HG02938 (cell line): ENCODE measurements around the gene CFAP57.
A peak's percentile ranks its signal among the peaks of the same experiment; 100 is the strongest.
"Not testable (repeated sequence)": the region's sequence is repeated elsewhere in the genome, so short reads cannot be mapped to it uniquely, and the experiment has no call there.

Source experiments
- ATAC-seq: cut with Tn5 transposase; IDR thresholded peaks from one replicate; pipeline ENCODE4 v1.9.1; 2021; ENCODE audit warnings: mild to moderate bottlenecking, moderate library complexity; ENCODE audit not compliant: unreplicated experiment

Gene CFAP57

DNA sequence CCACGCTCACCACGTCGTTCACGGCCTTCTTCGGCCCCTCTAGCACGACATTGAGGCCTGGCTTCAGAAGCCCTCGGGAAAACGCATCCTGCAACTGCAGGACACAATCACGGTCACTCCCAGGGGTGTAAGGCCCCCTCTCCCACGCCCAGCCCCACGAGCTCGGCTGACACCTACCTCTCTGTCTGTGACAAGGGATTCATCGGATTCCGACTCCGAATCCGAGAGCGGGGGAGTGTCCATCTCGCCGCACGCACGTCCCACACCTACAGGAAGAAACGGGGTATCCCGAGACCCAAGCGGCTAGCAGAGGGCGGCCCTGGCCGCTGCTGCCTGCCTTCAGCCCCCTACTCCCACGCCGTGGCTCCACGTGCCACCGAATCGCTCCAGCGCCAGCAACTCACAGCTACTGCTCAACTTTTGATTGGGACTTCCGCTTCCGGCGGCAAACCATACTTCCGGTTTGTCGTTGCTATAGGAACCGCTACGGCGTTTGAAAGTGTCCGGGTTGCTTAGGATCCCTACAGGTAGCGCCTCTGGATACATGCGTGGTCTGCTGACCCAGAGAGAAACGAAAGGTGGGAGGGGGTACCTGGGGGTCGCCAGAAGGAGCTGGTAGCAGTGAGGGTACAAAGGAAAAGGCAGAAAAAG lies at the start of gene CFAP57, which contains the start of gene EBNA1BP2:
TSS of gene CFAP57 (plus strand) at position 455 of the 651 bp plus-strand sequence. CDS start 424 bp downstream, outside the sequence.
TSS of gene EBNA1BP2 (minus strand) at position 415 of the 651 bp plus-strand sequence. CDS start at position 243, 172 bp downstream.
- ATAC-seq: peak; percentile 91

DNA sequence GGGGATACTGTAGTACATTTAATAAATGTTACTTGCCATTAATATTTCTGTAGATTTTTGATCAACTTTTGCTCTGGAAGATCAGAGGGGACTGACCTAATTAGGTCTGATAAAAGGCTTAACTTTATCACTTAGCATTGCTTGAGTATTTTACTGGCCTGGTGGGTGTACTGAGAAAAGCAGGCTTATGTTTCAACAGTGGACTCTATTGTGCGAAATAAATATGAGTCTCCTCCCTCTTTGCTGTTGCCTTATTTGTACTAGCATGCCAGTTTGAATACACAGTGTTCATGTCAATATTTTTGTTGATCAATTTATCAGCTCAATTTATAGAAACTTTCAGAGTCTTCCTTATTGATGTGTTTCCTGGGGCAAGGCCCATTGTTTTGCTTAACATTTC lies 49.1 kb upstream of the CFAP57 start:
- ATAC-seq: no peak

DNA sequence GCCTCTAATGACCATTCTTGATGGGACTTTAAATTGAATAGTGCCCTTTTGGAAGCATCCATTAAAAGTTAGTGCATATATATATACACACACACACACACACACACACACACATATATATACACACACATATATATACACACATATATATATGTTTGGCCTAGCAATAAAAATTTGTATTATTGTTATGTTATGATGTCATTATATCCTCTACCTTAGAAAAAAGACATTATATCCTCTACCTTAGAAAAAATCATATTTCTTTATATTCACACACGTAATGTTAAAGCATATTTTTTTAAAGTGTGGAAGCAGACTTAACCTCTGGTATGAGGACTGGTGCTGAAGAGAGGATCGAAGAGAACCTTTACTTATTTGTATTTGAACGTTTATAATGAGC lies 43.3 kb upstream of the CFAP57 start:
- no peak for ATAC-seq

DNA sequence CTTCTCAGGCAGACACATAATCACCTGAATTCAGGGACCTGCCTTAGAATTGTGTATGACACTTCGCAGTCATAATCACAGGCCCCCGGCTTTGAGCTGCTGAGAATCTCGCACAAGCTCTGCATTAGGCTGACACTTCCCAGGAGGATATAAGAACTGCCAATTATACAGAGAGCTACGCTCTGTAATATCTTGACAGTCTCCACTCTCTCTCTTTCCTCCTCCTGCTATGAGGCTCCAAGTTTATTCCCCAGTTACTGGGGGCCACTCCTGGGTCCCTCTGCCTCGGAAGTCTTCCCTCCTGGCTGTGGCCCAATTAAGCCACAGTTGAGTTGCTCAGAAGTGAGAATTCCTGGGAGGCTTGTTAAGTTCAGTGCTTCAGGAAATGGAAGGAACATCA lies 42.7 kb upstream of the CFAP57 start:
- no peak for ATAC-seq

DNA sequence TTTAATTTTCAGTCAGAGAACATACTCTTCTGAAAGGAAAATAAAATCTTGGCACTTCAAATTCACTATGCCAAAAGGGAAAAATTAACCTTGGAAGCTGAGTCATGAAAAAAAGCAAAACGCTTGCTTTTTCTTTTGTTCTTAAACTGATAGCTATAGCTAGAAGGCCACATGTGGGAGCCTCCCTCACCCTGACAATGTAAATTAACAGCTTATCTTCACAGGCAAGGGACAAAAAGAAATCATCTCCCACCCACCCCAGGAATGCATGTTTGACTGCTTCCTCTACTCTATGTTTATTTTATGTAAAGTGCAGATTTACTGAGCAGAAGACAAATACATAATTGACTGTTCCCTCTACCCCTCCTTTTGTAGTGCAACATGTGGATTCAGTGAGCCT lies 38.1 kb upstream of the CFAP57 start:
- no peak for ATAC-seq

DNA sequence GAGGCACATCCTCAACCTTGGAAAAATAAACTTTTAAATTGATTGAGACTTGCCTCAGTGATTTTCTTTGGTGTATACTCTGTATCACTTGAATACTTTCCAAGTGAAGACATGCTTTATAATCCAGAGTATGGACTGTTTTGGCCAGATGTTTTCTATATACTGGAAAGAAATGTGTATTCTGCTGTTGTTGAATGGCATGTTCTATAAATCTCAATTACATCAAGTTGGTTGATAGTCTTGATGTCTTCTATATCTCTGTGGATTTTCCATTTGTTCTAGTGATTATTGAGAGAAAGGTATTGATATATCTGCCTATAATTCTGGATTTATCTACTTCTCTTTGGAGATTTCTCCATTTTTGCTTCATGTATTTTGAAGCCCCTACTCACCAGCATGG lies 37.5 kb upstream of the CFAP57 start:
- no peak for ATAC-seq

DNA sequence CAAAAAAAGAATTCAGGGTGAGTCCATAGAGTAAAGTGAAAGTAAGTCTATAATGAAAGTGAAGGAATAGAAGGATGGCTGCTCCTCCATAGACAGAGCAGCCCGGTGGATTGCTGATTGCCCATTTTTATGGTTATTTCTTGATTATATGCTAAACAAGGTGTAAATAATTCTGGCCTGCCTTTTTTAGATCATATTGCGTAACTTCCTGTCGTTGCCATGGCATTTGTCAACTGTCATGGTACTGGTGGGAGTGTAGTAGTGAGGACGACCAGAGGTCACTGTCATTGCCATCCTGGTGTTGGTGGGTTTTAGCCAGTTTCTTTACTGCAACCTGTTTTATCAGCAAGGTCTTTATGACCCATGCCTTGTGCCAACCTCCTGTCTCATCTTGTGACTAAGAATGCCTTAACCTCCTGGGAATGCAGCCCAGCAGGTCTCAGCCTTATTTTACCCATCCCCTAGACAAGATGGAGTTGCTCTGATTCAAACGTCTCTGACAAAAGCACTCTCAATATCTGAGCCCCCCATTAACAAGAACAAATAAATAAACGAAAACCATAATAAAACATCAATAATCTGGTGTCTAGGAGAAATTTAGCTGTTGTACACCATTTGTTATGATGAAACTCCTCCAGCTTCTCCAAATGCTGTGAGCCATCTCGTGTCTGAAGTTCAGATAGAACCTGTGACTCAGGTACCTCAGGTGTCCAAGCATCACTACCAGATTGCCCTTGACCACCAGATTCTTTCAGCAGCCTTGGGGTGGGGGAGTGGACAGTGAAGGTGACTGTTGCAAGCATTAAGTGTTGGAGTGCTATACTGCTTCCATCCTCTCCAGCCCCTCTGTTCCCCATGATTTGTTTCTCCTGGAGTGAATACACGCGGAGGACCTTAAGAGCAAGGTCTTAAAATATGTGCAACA lies 36.0 kb upstream of the CFAP57 start:
- ATAC-seq: no peak

DNA sequence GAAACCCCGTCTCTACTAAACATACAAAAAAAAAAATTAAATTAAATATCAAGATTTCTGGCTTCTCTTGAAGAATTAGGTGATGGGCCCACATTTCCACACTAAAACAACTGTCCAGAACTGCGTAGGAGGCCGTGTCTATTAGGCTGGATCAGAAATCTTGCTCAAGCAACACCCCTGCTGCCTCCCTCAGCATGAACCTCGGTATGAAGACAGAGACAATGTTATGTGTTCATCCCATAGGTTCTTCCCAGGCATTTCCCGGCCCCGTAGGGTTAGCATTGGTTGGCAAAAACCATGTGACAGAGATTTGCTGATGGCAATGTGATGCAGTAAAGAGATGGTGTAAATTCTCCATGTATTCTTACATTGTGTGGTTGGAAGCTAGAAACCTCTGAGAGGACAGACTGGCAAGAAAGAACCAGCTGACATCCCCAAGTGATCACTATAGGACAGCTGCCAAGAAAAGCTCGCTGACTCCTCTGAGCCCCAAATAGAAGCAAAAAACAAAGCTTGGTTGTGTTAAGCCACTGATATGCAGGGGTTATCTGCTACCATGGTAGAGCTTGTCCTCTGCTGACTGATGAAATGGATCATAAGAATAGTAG lies 34.6 kb upstream of the CFAP57 start:
- ATAC-seq: no peak

DNA sequence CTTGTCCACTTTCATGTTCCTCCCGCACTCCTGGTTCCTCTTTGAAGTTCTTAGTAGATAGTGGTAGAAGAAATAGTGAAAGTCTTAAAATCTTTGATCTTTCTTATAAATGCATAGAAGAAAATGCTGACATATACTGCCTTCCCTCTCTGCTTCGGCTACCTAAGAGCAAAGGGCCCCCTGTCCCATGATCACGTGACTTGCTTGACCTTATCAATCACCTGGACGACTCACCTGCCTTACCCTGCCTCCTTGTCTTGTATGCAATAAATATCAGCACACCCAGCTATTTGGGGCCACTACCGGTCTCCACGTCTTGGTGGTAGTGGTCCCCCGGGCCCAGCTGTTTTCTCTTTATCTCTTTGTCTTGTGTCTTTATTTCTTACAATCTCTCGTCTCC lies 32.8 kb upstream of the CFAP57 start:
- not testable (repeated sequence) for ATAC-seq

DNA sequence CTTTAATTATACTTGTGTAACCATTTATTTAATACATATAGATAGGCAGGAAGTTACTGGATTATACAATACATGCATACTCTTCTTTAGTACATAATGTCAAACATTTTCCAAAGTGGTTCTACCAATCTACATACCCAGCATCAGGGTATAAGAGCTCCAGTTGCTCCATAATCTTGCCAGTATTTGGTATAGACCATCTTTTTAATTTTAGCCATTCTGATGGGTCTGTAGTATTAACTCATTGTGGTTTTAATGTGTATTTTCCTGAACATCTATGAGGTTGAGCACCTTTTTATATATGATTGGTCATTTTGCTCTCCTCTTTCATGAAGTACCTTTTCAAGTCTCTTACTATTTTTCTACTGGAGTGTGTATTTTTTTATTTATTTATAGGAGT lies 32.1 kb upstream of the CFAP57 start:
- ATAC-seq: no peak

DNA sequence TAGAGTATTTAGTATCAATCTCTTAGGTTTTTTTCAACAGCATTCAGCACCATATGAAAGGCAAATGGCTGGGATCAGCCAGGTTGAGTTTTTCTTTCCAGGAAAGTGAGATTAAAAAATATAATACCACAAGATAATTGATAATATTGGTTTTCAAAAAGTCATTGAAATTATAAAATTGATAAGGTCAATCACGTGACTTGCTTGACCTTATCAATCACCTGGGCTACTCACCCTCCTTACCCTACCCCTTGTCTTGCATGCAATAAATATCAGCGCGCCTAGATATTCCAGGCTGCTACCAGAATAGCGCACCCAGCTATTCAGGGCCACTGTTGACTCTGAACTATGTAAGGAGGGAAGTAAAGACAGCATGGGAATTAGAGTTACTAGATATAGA lies 31.5 kb upstream of the CFAP57 start:
- ATAC-seq: no peak

DNA sequence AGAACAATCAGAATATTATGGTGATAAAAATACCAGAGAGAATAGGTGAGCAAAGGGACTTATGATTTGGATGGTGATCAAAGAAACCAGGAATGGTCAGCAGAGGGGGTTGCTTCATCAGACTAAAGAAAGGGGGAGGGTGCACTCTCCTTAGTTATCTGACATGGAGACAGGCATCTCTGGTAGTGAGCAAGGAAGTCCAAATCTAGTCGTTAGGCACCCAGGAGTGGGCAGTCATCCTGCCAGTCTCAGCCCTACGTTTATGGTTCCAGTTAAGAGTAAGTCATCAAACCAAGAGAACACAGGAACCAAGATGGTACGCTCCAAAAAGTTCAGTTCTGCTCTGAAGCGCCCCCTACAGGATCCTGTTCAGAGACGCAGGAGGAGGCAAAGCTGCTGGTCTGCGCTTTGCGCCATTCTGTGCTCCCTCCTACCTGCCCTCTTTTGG lies 28.7 kb upstream of the CFAP57 start:
- ATAC-seq: no peak

DNA sequence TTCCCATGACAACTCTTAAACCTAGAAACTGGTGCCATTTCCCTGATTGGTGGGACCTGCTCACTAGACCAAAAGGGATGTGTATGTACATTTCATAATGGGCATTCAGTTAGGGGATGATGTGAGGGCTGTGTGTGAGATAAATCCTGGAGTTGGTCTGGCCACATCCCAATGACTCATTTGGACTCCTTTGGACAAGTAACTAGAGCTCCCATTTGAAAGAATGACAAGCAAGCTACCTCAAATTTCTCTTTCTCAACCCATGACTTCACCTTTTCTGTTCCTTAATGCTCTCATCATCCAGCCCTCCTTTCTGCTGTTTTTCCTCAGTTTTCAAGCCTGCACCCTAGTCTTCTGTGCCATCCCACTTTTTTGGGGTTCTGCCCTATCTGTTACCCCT lies 27.9 kb upstream of the CFAP57 start:
- no peak for ATAC-seq

DNA sequence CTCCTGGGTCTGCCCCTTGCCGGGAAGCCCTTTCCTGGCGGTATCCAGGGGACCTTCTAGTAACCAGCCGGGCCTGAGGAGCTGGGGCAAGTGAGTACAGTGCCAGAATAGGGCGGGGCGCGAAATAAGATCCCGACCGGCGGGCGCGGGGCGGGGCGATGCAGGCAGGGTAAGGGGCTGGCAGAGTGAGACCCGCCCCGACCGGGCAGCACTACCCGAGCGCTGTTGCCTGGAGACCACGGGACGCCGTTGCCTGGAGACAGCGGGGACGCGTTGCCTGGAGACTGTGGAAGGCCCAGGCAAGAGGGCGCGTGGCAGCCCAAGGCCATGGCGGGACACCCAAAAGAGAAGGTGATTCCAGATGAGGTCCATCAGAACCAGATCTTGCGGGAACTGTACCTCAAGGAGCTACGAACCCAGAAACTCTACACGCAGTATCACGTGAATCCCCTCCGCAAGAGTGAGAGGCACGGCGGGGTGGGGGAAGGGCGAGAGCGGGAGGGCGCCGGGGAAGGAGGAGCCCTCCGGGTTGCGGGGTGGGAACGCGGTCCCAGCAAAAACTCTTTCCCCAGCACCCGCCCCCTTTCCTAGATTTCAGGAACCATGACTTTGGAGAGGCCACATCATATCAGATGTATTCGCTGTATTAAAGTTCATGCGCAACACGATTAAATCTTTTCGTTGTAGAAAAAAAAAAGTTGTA lies 24.4 kb upstream of the CFAP57 start:
- ATAC-seq: no peak

DNA sequence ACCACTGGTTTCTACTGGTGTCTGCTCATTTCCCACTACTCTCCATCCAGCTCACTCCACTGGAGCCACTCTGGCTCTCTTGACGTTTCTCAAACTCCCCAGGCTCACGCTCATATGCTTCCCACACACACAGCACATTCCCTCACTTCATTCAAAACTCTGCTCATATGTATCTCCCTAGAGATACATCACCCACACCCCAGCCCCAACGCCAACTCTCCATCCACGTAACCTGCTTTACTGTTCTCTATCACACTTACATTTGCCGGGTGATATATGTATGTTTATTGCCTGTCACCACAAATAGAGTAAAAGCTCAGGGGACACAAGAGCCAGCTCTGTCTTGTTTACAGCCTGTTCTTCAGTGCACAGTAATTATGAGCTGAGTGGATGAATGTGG lies 22.2 kb upstream of the CFAP57 start:
- ATAC-seq: no peak

DNA sequence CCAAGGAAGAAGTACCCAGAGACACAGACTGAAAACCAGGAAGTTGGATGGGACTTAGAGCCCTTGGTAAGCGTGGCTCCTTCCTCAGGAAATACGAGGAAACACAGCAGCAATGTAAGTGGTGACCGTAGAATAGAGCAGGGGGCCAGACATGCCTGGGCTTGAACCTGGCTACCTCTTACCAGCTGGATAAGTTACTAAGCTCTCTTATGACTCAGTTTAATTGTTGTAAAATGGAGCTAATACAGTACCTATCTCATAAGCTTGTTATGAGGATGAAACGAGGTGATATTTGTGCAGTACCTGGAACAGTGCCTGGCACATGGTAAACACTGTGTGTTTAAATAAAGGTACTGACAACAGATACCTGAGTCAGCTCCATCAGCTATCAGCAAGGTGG lies 19.3 kb upstream of the CFAP57 start:
- no peak for ATAC-seq

DNA sequence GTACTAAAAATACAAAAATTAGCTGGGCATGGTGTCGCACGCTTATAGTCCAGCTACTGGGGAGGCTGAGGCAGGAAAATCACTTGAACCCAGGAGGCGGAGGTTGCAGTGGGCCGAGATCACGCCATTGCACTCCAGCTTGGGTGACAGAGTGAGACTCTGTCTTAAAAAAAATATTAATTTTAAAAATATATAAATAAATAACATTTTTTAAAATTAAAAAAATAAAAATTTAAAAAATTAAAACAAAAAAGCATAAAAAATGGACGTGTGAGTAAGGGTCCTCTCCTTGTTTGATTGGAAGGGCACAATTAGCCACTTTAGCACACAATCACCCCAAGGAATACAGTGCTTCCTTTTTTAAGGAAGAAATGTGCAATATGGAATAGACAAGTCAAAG lies 18.7 kb upstream of the CFAP57 start:
- ATAC-seq: no peak

DNA sequence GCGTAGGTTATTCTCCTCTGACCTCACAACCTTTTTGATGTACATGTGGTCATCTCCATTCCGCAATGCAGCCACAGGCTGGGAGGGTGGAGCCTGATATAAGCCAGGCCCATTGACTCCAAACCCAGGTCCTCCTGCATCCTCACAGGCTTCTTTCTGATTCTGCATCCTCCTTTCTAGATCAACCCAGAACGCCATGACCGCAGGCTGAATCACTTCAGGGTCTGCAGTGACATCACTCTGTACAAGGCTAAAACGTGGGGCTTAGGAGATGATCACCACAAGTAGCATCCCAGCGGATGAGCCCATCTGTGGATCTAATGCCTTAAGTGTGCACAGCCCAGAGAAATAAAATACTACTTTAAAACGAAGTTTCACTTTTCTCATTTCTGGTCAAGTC lies 16.1 kb upstream of the CFAP57 start:
- no peak for ATAC-seq

DNA sequence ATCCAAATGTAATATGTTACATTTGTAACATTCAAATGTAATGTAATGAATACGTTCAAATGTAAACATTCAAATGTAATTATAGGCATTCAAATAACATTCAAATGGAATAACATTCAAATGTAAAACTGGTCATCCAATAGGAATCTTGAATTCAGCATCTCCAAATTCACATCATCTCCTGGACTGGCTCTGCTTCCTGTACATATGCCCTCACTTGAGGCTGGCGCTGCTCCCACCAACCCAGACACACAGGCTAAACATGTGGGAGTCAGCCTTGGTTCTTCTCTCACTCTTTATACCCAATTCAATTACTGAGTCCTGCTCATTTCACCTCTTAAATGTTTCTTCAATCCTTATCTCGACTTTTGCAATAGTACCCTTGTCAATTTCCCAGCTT lies 7.0 kb upstream of the CFAP57 start:
- ATAC-seq: no peak

DNA sequence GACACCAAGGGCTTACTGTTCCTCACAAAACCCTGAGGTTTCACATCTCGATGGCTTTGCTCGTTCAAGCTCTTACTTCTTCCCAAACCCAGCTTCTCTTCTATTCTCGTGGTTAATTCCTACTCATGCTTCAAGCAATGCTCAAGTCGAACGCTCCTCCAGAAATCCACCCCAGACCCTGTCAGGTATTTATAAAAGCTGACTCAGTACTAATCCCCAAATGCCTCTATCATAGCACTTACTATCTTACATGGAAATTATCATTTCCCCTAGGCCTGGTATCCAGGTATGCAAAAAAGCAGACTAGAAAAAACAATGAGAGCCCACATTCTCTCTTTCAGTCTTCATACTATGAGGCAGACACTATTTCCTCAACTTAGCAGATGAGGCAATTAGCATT lies 6.4 kb upstream of the CFAP57 start:
- no peak for ATAC-seq

DNA sequence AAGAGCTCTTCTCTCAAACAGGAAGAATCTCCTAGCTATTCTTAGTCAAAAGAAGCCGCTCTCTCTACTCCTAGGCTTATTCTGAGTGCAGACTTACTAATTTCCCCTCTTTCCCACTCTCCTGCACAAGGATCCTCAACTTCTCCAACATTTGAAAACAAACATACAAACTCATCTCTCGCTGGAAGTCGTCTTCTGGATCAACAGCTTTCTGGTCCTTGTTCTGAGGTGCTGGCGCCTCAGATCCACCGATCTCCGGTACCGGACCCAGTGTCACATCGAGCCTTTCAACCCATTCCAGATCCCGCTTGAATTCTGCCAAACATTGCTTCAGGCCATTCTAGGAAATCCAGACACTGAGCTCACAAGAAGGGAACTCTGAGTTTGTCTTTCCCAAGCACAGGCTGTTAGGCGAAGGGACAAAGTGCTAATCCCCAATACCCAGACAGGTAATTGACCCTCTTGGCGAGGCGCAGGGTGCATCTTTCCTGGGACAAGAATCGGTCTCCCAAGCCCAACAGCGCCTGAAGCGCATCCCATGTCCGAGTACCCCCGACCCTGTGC lies 736 bp upstream of the CFAP57 start:
- no peak for ATAC-seq
